Measurements from ENCODE around the gene MFAP2.
"Not testable (repeated sequence)": the region's sequence is repeated elsewhere in the genome, so short reads cannot be mapped to it uniquely, and the experiment has no call there.

MFAP2 gene

DNA sequence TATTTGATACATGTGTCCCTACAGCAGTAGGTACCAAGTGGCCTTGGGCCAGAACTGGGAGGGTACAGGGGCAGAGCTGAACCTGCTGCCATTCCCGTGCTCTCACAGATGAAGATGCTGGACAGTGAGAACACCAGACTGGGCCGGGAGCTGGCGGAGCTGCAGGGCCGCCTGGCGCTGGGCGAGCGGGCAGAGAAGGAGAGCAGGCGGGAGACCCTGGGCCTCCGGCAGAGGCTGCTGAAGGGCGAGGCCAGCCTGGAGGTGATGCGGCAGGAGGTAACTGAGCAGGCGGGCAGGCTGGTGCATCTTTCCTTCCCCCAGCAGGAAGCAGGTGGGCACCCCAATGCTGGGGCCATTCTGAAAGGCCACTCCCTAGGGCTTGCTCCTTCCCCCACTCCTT lies 21.9 kb downstream of the MFAP2 start:
- DNase-seq: no peak

DNA sequence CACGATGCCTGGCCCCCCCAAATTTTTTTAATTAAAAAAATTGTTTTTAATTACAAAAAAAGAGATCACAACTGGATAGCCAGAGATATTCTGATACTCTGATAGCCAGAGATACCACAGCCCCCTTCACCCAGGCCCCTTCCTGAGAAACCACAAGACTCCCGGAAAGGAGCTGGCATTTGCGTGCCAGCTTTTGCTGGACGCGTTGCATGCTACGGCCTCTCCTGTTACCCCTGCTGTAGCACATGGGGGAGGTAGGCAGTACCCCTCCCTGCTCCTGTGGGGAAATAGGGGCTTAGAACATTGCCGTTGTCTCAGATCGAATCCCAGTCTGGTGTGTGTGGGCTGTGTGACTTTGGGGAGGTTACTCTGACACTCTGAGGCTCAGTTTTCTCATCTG lies 22.7 kb downstream of the MFAP2 start:
- DNase-seq: no peak

DNA sequence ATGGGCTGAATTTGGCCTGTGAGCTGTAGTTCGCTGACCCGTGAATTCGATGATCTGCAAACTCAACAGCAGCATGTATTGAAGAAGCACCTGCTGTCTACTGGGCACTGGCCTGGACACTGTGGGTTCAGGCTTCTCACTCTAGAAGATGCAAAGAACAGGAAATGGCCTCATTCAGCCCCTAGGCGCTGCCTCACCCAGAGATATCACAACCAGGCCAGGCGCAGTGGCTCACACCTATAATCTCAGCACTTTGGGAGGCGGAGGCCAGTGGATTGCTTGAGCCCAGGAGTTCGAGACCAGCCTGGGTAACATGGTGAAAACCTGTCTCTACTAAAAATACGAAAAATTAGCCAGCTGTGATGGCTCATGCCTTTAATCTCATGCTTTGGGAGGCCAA lies 23.6 kb downstream of the MFAP2 start:
- no peak for DNase-seq

DNA sequence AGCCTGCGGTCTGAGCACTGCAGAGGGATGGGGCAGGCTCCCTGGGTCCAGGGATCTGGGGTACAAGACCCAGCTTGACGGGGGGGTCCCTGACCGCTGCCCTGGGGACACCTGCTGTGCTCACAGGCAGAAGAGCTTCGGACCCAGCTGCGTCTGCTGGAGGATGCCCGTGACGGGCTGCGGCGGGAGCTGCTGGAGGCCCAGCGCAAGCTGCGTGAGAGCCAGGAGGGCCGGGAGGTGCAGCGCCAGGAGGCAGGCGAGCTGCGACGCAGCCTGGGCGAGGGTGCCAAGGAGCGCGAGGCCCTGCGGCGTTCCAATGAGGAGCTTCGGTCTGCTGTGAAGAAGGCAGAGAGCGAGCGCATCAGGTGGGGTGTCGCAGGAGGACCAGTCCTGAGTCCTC lies 25.2 kb downstream of the MFAP2 start:
- no peak for DNase-seq

DNA sequence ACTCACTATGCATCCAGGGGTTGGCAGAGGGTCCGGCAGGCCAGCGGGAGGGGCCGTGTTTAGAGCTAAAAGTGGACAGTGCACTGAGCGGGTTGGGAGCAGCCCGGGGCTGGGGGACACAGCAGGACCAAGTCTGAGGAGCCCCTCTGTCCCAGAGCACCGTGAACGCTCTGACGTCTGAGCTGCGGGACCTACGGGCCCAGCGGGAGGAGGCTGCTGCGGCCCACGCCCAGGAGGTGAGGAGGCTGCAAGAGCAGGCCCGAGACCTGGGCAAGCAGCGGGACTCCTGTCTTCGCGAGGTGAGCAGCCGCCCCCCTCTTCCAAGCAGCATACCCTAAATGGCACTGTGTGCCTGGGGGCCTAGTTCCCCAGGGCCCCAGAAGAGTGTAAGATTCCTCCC lies 25.8 kb downstream of the MFAP2 start:
- no peak for DNase-seq

DNA sequence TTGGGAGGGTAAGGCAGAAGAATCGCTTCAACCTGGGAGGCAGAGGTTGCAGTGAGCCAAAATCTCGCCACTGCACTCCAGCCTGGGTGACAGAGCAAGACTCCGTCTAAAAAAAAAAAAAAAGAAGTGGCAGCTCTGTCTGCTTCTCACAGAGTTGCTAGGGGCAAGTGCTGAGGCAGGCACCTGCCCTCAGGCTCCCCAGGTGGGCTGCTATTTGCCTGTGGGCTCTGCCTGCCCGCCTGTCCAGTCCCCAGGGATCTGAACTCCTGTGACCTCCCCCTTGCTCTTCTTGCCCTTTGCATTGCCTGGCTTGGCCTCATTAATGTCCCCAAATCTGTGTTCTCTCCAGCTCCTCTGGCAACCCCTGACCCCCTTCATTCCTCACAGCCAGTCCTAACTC lies 28.0 kb downstream of the MFAP2 start:
- not testable (repeated sequence) for DNase-seq

DNA sequence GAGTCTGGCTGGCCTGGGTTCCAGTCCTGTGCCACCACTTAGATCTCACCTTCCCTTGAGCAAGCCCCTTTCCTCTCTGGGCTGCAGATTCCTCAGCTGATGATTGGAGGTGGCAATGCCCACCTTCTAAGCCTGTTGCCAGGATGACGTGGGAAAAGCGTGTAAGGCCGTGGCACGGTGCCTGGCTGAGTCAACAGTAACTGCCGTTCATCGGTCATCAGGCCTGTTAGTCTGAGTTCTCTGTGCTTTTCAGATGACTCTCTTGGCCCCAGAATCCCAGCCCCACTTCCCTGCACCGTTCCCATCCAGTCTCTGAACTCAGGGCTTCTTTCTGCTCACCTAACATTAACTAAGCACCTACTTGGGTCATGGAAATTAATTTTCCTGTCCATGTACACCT lies 31.4 kb downstream of the MFAP2 start:
- not testable (repeated sequence) for DNase-seq

DNA sequence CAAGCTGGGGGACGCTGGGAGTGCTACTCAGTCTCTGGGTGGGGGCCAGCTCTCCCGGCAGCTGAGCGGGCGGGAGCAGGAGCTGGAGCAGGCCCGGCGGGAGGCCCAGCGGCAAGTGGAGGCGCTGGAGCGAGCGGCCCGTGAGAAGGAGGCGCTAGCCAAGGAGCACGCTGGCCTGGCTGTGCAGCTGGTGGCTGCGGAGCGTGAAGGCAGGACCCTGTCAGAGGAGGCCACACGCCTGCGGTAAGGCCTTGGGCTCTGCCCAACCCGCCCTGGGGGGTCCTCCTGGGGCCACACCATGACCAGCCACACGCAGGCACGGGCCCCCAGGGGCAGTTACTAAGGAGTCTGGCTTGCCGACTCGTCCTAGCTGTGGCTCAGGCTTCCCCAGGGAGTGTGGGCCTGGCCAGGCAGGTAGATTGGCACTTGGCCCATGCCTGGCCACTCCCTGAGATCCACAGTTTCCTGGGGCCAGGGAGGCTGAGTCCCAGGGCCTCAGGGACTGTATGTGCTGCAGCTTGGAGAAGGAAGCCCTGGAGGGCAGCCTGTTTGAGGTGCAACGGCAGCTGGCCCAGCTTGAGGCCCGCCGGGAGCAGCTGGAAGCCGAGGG lies 32.0 kb downstream of the MFAP2 start:
- not testable (repeated sequence) for DNase-seq

DNA sequence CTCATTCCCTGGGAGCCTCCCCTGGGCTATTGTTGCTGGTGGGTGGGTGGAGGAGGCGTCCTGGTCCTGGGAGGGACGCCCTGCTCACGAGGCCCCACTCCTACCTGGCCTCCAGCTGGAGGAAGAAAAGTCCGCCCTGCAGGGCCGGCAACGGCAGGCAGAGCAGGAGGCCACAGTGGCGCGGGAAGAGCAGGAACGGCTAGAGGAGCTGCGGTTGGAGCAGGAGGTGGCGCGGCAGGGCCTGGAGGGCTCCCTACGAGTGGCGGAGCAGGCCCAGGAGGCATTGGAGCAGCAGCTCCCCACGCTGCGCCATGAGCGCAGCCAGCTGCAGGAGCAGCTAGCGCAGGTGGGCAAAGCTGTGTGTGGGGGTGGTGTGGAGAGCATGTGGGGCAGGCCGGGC lies 33.8 kb downstream of the MFAP2 start:
- DNase-seq: no peak

DNA sequence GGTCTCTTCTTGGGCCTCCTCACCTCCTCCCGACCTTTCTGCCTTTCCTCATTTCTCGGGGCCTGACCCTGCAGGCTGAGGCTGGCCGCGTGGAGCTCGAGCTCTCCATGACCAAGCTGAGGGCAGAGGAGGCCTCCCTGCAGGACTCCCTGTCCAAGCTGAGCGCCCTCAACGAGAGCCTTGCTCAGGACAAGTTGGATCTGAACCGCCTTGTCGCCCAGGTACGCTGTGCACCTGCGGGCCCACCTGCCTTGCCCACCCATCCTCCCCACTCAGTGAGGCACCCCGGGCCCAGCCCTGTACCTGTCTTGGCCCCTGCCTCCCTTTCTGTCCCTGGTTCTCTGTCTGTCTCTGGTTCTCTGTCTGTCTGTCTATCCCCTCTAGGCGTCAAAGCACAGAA lies 34.2 kb downstream of the MFAP2 start:
- DNase-seq: not testable (repeated sequence)

DNA sequence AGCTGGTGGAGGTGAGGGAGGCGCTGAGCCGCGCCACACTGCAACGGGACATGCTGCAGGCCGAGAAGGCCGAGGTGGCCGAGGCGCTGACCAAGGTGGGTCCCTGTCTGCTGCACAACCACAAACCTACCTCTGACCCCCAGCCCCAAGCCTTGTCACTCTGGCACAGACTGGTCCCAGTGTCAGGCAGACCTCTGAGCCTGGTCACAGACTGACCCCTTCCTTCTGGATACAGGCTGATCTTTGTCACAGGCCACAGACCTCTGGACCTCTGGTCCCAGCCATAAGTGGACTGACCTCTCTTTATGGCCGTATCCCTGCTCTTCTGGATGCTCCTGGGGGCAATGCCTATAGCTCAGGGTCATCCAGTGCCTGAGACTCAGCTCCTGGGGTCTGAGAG lies 34.9 kb downstream of the MFAP2 start:
- DNase-seq: not testable (repeated sequence)

DNA sequence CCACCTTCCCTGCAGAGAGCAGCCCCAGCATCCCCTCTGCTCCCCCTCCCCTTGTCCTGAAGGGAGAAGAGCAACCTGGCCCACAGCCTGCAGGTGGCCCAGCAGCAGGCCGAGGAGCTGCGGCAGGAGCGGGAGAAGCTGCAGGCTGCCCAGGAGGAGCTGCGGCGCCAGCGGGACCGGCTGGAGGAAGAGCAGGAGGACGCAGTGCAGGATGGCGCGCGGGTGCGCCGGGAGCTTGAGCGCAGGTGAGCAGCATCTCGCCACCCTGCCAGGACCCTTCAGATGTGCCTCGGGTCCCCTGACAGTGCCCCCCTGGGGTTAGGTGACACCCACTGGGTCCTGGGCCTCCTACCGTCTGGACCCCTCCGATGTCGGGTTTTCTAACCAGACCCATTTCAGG lies 36.4 kb downstream of the MFAP2 start:
- DNase-seq: no peak

DNA sequence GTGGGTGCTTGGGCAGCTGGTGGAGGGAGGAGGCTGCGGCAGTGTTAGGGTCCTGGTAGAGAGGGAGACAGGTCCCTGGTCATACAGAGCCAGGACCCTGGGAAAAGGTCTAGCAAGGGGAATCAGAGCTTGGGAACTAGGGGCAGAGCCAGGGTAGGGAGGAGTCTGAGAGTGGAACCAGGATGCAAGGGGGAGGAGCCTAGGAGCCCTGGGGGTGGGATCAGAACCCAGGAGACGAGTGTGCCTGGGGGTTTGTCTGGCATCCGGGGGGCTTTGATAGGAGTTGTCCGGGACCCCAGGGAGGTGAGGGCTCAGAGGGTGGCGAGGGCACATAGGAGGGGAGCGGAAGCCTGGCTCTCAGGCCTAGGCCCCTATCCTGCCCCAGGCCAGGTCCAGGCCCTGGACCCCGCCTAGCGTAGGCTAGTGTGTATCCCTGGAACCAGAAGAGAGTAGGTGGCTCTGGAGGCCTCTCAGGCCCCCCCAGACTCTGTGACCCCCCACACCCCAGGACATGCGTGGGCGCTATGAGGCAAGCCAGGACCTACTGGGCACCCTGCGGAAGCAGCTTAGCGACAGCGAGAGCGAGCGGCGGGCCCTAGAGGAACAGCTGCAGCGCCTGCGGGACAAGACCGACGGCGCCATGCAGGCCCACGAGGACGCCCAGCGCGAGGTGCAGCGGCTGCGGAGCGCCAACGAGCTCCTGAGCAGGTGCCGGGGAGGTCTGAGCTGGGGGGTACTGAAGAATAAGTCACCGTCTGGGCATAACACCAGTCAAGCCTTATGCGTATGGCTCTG lies 40.8 kb downstream of the MFAP2 start:
- DNase-seq: not testable (repeated sequence)

DNA sequence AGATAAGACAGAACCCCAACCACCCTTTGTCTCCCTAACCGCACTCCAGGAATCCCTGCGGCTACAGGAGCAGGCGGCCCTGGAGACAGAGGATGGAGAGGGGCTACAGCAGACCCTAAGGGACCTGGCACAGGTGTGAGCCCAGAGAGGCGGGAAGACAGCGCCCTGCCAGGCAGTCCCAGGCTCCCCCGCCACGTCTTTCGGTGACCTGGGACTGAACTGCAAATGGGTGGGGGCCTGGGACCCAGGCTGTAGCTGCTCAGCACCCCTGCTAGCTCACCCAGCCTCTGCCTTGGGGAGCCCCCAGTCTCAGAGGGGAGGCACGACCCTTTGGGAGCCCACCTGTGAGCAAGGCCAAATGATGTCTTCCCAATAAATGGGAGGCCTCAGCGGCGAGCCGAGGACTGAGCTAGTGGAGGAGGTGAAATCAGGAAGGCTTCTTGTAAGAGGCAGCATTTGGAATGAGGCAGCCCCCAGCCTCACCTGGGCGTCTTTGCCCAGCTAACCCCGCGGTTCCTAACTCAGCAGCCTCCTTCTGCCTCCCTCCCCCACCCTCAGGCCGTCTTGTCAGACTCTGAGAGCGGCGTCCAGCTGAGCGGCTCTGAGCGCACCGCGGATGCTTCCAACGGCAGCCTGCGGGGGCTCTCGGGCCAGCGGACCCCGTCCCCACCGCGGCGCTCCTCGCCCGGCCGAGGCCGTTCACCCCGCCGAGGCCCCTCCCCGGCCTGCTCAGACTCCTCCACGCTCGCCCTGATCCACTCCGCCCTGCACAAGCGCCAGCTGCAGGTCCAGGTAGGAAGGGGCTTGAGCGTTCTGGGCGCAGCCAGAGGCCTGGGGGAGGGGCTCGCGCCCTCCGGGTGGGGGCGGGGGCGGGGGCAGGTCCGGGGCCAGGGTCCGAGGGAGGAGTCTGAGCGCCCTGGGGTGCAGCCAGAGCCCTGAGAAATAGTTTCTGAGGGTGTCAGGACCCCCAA lies 41.8 kb downstream of the MFAP2 start:
- no peak for DNase-seq

DNA sequence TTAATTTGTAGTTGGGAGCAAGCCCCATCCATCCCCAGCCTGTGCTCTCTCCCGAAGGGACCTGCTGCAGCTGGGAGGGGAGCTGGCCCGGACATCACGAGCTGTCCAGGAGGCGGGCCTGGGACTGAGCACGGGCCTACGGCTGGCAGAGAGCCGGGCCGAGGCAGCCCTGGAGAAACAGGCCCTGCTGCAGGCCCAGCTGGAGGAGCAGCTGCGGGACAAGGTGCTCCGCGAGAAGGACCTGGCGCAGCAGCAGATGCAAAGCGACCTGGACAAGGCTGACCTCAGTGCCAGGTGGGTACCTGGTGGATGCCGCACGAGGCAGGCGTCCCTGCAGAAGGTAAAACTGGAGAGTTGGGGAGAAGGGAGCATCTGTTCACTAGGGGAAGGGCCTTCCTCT lies 43.8 kb downstream of the MFAP2 start:
- DNase-seq: not testable (repeated sequence)

DNA sequence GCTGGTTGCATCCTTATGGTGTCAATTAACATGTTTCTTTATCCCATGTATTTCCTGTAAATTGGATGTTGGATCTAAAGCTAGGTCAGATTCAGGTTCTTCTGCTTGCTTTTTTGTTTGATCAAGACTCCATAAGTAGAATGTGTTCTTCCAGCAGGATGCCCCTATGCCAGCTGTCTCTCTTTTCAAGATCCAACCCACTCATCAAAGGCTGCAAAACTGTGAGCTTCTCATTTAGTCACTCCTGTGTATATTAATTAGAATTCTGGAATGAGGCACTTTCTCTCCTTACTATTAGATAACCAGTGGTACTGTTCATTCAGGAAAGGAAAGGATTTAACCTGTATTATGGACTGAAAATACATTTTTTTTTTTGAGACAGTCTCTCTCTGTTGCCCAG lies 46.5 kb downstream of the MFAP2 start:
- not testable (repeated sequence) for DNase-seq

DNA sequence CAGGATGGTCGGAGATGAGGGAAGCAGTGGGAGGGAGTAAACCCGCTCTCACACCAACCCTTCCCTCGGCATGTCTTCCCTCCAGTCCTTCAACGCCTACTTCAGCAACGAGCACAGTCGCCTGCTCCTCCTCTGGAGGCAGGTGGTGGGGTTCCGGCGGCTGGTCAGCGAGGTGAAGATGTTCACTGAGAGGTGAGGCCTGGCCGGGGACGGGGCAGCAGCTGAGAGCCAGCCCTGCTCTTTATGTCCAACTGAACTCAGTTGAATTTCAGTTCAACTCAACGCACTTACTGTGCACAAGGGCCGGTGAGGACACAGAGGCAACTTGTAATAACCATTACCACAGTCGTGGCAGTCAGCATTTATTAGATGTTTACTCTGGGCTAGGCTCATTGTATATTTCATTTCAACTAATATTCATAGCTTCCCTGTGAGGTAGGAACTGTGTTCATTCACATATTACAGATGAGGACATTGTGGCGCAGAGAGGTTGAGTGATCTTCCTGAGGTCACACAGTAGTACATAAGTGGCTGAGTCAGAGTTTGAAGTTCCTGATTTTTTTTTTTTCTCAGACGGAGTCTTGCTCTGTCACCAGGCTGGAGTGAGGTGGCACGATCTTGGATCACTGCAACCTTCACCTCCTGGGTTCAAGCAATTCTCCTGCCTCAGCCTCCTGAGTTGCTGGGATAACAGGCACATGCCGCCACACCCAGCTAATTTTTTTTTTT lies 49.0 kb downstream of the MFAP2 start:
- not testable (repeated sequence) for DNase-seq

DNA sequence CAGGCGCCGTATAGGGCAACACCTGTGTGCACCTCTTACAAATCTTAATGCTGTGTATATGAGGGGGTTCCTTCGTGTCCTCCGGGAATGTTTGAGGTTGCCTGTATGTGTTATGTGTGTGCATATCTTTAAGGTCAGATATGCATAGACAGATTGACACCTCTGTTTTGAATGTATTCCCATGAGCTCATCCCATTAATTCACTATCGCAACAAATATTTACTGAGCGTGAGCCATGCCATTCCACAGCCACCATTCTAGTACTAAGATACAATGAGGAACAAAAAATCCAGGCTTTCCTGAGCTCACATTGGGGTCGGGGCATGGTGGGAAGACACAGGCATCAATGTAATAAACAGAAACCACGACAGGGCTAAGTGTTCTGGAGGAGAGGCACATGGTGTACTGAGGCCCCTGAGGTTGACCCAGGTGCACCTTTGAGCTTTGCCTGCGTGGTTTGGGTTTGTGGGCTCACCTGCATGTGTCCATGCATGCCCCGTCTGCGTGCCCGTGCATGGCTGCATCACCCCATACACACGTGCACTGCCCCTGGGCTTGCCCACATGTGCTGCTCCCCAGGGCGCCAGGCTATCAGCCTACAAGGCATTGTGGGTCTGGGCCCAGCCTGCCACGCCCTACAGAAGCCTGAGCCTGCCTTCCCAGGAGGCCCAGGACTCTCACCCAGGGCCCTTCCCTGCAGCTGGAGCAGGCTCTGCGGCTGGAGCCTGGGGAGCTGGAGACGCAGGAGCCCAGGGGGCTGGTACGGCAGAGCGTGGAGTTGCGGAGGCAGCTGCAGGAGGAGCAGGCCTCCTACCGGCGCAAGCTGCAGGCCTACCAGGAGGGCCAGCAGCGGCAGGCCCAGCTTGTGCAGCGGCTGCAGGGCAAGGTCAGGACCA lies 51.0 kb downstream of the MFAP2 start:
- not testable (repeated sequence) for DNase-seq

DNA sequence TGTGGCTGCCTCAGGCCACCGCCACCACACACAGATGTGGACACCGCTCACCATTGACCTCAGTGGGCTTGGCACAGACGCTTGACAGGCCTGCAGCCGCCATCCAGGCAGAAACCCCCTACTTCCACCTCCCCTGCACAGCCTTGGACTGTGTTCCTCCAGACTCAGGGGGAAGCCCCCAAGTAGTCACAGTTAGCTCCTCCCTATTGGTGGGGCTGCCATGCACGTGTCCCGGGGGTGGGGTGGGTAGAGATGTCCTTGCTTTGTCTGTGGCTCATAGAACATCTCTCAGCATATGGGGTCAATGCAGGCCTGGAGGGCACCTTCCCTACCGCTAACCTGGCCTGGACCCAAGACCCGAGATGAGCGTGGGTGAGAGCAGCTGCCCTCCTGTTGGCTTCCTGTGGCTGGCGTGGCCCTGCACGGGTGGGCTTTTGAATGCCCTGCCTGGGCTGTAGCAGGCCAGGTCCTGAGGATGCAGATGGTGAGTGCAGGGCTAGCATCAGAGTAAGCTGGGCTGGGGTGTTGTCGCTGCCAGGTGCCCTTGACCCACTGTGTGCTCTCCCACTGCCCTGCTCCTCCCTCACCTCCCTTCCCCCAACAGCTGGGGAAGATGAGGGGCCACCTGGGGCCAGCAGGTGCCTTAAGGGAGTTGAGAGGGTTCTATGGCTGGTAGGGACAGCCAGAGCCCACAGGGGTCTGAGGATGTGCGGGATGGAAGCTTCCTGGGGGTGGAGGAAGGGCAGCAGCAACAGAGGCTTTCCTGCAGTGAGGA lies 52.5 kb downstream of the MFAP2 start:
- DNase-seq: no peak

DNA sequence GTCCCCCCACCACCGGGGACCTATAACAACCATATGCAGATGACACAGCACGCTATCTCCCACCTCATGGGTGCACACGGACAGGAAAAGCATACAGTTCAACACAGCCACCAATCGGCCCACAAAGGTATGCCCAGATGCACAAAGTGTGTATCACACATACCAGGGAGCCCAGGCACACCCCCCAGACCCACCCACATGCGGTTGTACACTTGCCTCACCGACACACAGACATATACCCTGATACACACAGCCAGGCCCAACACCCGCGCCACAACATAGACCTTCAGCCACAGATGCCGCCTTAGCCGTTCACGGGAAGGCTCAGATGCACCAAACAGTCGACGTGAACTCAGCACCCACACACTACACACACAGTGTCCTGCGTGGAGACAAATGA lies 53.2 kb downstream of the MFAP2 start:
- no peak for DNase-seq
